Gastroesophageal sphincter (tissue), 3 donors: ENCODE data around the gene NUDT17.
"Not testable (repeated sequence)": the region's sequence is repeated elsewhere in the genome, so short reads cannot be mapped to it uniquely, and the experiment has no call there.

Experiments
- CTCF ChIP-seq, 4 experiments: fragments of 200-600 bp in 2 of 4; fragments of 450-650 bp in 2 of 4; sonication (generic) in 1 of 4; IDR thresholded peaks; one replicate each; pipeline ENCODE4 v1.5.1; 2017 to 2019; ENCODE audit warnings: antibody characterized with exemption in 4 of 4, mild to moderate bottlenecking in 2 of 4, moderate library complexity in 2 of 4
- EP300 ChIP-seq: sonication (generic); formaldehyde crosslinking; IDR thresholded peaks from one replicate; pipeline ENCODE4 v1.6.1; 2017; ENCODE audit warnings: antibody characterized with exemption, mild to moderate bottlenecking
- POLR2AphosphoS5 ChIP-seq: sonication (generic); formaldehyde crosslinking; IDR thresholded peaks from one replicate; pipeline ENCODE4 v1.6.1; 2017; ENCODE audit warnings: antibody characterized with exemption

DNA sequence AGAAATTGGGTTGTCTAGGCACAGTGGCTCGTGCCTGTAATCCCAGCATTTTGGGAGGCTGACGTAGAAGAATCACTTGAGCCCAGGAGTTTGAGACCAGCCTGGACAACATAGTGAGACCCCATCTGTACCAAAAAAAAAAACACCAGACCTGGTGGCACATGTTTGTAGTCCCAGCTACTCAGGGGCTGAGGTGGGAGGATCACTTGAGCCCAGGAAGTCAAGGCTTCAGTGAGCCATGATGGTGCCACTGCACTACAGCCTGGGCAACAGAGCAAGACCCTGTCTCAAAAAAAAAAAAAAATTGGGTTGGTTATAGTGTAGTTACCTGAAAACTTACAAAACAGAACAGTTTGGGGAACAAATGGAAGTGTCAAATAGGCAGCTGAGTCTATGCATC lies 14.6 kb upstream of the NUDT17 start:
- not testable (repeated sequence) for TF ChIP-seq CTCF (IDR thresholded peaks at IDR 0.05); EP300; POLR2AphosphoS5
